Liver (tissue), 9 donors: ENCODE data around the gene CSMD2. TPM values are rescaled to one million over a fixed set of nuclear protein-coding genes. Genes with fewer than 3 reads are reported as not detected.

Experiments used
- DNase-seq: peaks from one replicate; pipeline ENCODE4 v3.0.0-alpha.2; 2017; ENCODE audit warnings: low spot score
- H3K27ac ChIP-seq, 2 donors: one replicate each; pipeline ENCODE4 v1.7.0; 2013; ENCODE audit warnings: inconsistent platforms in 2 of 2, low read length in 2 of 2, control low read depth in 1 of 2, low read depth in 1 of 2, mild to moderate bottlenecking in 1 of 2
- H3K27me3 ChIP-seq, 4 donors: one replicate each; pipeline versions ENCODE4 v1.6.1 to v1.7.0; 2013; ENCODE audit warnings: low read length in 3 of 4, inconsistent platforms in 1 of 4, mild to moderate bottlenecking in 1 of 4, moderate library complexity in 1 of 4; ENCODE audit not compliant: control insufficient read depth in 4 of 4, insufficient read depth in 4 of 4
- H3K36me3 ChIP-seq, 4 donors: one replicate each; pipeline versions ENCODE4 v1.6.1 to v1.7.0; 2013; ENCODE audit warnings: low read length in 3 of 4, mild to moderate bottlenecking in 3 of 4, low read depth in 1 of 4, moderate library complexity in 1 of 4; ENCODE audit not compliant: control insufficient read depth in 4 of 4, insufficient read depth in 3 of 4
- H3K4me1 ChIP-seq, 4 donors: one replicate each; pipeline versions ENCODE4 v1.6.1 to v1.7.0; 2013; ENCODE audit warnings: low read length in 3 of 4, mild to moderate bottlenecking in 3 of 4, moderate library complexity in 1 of 4; ENCODE audit not compliant: control insufficient read depth in 4 of 4, insufficient read depth in 4 of 4
- H3K4me3 ChIP-seq, 3 donors: one replicate each; pipeline versions ENCODE4 v1.6.1 to v1.7.0; 2013; ENCODE audit warnings: low read length in 3 of 3, control low read depth in 1 of 3, low read depth in 1 of 3, mild to moderate bottlenecking in 1 of 3
- H3K9ac ChIP-seq, 2 donors: one replicate each; pipeline ENCODE4 v1.7.0; 2013; ENCODE audit warnings: low read length in 2 of 2, mild to moderate bottlenecking in 2 of 2, moderate library complexity in 2 of 2, control low read depth in 1 of 2, low read depth in 1 of 2
- H3K9me3 ChIP-seq, 4 donors: one replicate each; pipeline versions ENCODE4 v1.6.1 to v1.7.0; 2013; ENCODE audit warnings: low read length in 3 of 4; ENCODE audit not compliant: control insufficient read depth in 4 of 4
- ATF3 ChIP-seq: IDR thresholded peaks from 2 replicates; pipeline ENCODE4 v1.6.1; 2016; ENCODE audit warnings: antibody characterized with exemption
- CTCF ChIP-seq: fragments of 150-350 bp; IDR thresholded peaks from 2 replicates; pipeline ENCODE4 v1.5.1; 2017; ENCODE audit warnings: improper control_type of control experiment, low read depth, low read length; ENCODE audit not compliant: missing input control
- EGR1 ChIP-seq, 2 donors: IDR thresholded peaks; 2 replicates each; pipeline ENCODE4 v1.6.1; 2016 to 2018; ENCODE audit warnings: antibody characterized with exemption in 2 of 2, low read depth in 2 of 2
- FOXA2 ChIP-seq: IDR thresholded peaks from 2 replicates; pipeline ENCODE4 v1.6.1; 2016; ENCODE audit warnings: antibody characterized with exemption
- GABPA ChIP-seq, 2 donors: IDR thresholded peaks in 1 of 2; conservative IDR thresholded peaks in 1 of 2; 2 replicates each; pipeline ENCODE4 v1.6.1; 2016; ENCODE audit warnings: antibody characterized with exemption in 2 of 2, mild to moderate bottlenecking in 1 of 2, moderate library complexity in 1 of 2
- HNF4A ChIP-seq, 2 donors: conservative IDR thresholded peaks; 2 replicates each; pipeline ENCODE4 v1.6.1; 2016; ENCODE audit warnings: antibody characterized with exemption in 2 of 2, mild to moderate bottlenecking in 2 of 2
- JUND ChIP-seq, 2 donors: IDR thresholded peaks; 2 replicates each; pipeline ENCODE4 v1.6.1; 2016; ENCODE audit warnings: antibody characterized with exemption in 2 of 2
- NR2F2 ChIP-seq: IDR thresholded peaks from 2 replicates; pipeline ENCODE4 v1.6.1; 2016; ENCODE audit warnings: antibody characterized with exemption
- RAD21 ChIP-seq, 2 donors: IDR thresholded peaks; 2 replicates each; pipeline ENCODE4 v1.6.1; 2016; ENCODE audit warnings: antibody characterized with exemption in 2 of 2, mild to moderate bottlenecking in 2 of 2
- SP1 ChIP-seq: IDR thresholded peaks from 2 replicates; pipeline ENCODE4 v1.6.1; 2018; ENCODE audit warnings: antibody characterized with exemption, mild to moderate bottlenecking
- TAF1 ChIP-seq: conservative IDR thresholded peaks from 2 replicates; pipeline ENCODE4 v1.6.1; 2016; ENCODE audit warnings: antibody characterized with exemption, mild to moderate bottlenecking
- YY1 ChIP-seq: IDR thresholded peaks from 2 replicates; pipeline ENCODE4 v1.6.1; 2016; ENCODE audit warnings: antibody characterized with exemption, mild to moderate bottlenecking
- ZBTB33 ChIP-seq: IDR thresholded peaks from 2 replicates; pipeline ENCODE4 v1.6.1; 2016; ENCODE audit warnings: antibody characterized with exemption
- WGBS: extraction: QIAGEN DNeasy Blood & Tissue Kit; methylation state at CpG from one replicate; pipeline ENCODE4 v1.1.7; 2013; 5-methylcytosine and 5-hydroxymethylcytosine counted together
- polyA plus RNA-seq, 2 donors: library from polyadenylated mRNA; stranded (reverse) in 1 of 2; unstranded in 1 of 2; fragments of 200-250 nt in 1 of 2; fragments of >200 nt in 1 of 2; fragmentation: Nextera tagmentation in 1 of 2; extraction: Ambion mirVana in 1 of 2; gene quantifications; one replicate each; pipeline versions ENCODE4 v1.2.1 to v1.2.3, GENCODE V29; 2013 to 2015
- total RNA-seq, 2 donors: library from RNA; depleted of rRNA; stranded (reverse); fragments of >200 nt; gene quantifications; one replicate each; pipeline ENCODE4 v1.2.3, GENCODE V29; 2014
- donor health status: healthy.
- donor health status: healthy.
- donor health status: healthy.
- donor health status: healthy.
- donor health status: healthy.

The CSMD2 gene
- total and polyA plus RNA-seq, 4 donors: 0.08 to 0.09 TPM; not detected in 2

DNA sequence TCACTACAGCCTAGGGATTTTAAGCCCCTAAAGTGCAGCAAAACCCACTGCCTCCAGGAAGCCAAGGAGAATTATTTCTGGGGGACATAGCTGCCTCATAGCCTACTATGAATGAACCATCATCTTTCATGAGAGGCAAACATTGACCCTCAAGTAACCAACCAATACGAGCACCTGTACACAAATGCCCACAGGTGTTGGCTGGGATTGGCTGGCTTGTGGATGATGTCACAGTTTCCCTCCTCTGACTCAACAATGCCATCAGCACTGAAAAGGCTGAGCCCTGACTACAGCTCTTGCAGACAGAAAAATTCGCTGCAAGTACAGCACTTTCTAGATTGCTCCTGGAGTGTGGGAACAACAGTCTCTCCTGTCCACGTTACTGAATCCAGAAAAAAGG lies 301.3 kb downstream of the CSMD2 start, which contains the start of gene HMGB4:
Gene HMGB4 (plus strand): TSS at position 301 of the 400 bp plus-strand sequence. CDS start 113 bp downstream, outside the sequence.
- 70% methylated on average over 3 of the region's 3 CpGs for WGBS
- H3K4me3 ChIP-seq: no peak within 1 kb of the TSS
- no peak within 1 kb of the TSS for H3K27ac ChIP-seq
- no peaks in the 10 kb centered on the region for H3K4me1 ChIP-seq
- no peak within 1 kb of the TSS for H3K9ac ChIP-seq
- DNase-seq: no peak
- H3K27me3 ChIP-seq: peaks cover 0 to 3% (median 0%) of the 10 kb centered on the region in 4 donors
- no peak for TF ChIP-seq ZBTB33
- TF ChIP-seq TAF1: no peak
- no peak for TF ChIP-seq EGR1 (IDR thresholded peaks at IDR 0.05; ENCODE audit: low read depth in 2 of 2)
- TF ChIP-seq RAD21 (IDR thresholded peaks at IDR 0.05): no peak
- TF ChIP-seq FOXA2: no peak
- TF ChIP-seq HNF4A (conservative IDR thresholded peaks at IDR 0.05): no peak
- TF ChIP-seq YY1: no peak
- TF ChIP-seq CTCF: no peak
- no peak for TF ChIP-seq GABPA (IDR thresholded peaks at IDR 0.05 in 1 of 2, conservative IDR thresholded peaks at IDR 0.05 in 1 of 2)
- no peak for TF ChIP-seq JUND (IDR thresholded peaks at IDR 0.05)
- no peaks in the 10 kb centered on the region for H3K36me3 ChIP-seq
- H3K9me3 ChIP-seq: no peaks in the 10 kb centered on the region

GRCh38 chr1:33860671-33861070 lies 304.4 kb downstream of the CSMD2 start:
- TF ChIP-seq ZBTB33: no peak
- no peak for TF ChIP-seq NR2F2
- TF ChIP-seq TAF1: no peak
- no peak for TF ChIP-seq EGR1 (IDR thresholded peaks at IDR 0.05; ENCODE audit: low read depth in 2 of 2)
- no peak for TF ChIP-seq GABPA (IDR thresholded peaks at IDR 0.05 in 1 of 2, conservative IDR thresholded peaks at IDR 0.05 in 1 of 2)
- no peak for TF ChIP-seq ATF3
- no peak for TF ChIP-seq SP1
- Histone ChIP-seq H3K9ac (no peak overlapping the region), H3K27me3 (peaks cover 0 to 3% (median 0%) of the 10 kb centered on the region in 4 donors), H3K36me3 (no peaks in the 10 kb centered on the region), H3K27ac (no peak overlapping the region), H3K9me3 (no peaks in the 10 kb centered on the region), H3K4me3 (no peak overlapping the region), H3K4me1 (no peaks in the 10 kb centered on the region)
- WGBS: 82% methylated on average over 2 of the region's 2 CpGs
- no peak for DNase-seq
